ENCODE measurements around the gene AMDHD2. TPM values are rescaled to one million over a fixed set of nuclear protein-coding genes. Genes with fewer than 3 reads are reported as not detected.
A peak's percentile ranks its signal among the peaks of the same experiment; 100 is the strongest.

Gene AMDHD2
- total RNA-seq, 1 donor from 2014 or later, result 24.4 TPM

DNA sequence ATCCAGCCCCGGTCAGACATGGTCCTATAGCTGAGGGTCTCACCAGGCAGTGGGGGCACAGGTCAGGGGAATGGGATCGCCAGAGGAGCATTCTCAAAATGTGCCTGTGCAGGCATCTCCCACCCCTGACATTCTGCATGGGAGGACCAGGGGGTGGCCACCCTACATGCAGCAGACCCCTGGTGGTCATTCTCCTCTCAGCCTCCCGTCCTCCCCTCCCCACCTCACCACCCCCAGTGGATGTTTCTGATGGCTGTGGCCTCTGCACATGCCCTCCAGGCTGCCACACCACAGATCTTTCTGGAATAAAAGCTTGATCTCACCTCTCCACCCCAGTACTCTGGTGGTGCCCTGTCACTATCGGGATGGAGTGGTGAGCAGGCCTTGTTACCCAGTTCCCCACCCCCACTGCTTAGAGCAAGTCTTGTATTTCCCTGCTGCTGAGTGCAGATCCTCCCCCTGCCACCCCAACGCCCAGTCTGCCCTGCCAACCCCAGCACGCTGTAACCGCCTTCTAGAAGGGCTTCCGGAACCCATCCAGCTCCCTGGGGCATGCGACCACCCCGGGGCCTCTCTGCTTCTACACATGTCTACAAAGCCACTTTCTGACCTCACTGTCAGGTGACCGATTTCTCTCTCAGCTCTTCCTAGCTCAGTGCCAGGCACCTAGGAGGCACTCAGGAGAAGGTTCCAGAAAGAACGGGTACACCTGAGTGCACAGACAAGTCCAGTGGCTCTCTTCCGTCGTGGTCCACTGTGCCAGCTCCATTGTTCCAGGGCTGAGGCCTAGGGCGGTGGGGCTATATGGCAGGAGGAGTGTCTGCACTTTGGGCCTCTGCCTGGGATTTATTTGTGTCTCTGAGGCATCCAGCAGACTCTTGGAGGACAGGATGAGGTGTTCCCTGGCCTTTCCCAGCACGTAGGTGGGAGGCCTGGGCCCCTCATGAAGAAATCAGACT is 36.0 kb upstream of the AMDHD2 start:
- no peak for DNase-seq (ENCODE audit: low read depth)

DNA sequence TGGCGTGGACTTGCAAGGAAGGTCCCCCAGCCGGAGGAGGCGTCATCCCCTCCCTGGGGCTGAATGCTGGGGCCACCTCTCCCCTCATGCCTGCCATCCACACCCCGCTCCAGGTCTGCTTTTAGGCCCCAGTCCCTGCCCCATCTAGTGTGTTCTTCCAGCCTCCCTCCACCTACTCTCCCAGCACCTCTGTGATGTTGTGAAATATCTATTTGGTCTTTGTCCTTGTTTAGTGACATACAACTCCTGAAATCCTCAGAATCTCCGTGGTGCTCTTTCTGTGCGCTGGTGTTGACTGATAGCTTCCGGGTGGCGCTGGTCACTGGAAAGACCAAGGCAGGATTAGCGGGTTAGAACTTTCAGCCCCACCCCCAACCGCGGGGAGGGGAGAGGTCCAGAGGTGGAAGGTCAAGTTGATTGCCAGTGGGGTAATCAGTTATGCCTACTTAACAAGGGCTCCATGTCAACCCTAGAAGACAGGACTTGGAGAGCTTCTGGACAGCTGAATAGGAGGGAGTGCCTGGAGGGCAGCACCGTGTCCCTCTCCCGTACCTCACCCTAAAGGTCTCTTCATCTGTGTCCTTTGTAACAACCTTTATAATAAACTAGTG is 35.2 kb upstream of the AMDHD2 start:
- no peak for DNase-seq (ENCODE audit: low read depth)

DNA sequence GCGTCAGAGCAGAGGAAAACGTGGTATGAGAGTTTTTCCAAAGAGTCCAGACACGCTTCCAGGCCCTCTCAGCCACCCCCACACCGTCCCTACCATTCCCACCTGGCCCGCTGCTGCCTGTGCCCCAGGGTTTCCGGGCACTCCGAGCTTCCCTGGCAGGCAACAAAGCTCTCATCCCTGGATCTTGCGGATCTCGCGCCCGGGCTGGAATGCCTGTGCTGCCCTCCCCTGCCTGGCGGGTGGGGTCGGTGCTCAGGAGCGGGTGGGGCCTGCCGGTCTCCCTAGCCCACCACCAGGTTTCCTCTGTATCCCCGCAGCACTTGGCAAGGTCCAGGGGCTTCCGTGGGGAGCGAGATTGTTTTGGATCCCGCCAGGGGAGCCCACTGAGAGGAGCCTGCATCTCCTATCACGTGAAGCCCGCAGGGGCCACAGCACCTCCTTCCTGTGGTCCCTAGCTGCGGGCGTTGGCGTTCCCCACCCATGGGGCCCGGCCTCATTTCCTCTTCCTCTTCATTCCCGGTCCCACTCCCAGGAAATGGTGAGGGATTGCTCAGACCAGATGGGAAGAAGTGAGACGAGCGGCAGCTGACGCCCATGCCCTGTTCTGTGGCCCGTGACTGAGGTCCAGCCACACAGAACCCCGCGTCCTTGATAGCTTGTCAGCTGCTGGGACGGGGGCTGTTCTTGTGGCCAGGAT is 34.2 kb upstream of the AMDHD2 start:
- DNase-seq (ENCODE audit: low read depth), result no peak

DNA sequence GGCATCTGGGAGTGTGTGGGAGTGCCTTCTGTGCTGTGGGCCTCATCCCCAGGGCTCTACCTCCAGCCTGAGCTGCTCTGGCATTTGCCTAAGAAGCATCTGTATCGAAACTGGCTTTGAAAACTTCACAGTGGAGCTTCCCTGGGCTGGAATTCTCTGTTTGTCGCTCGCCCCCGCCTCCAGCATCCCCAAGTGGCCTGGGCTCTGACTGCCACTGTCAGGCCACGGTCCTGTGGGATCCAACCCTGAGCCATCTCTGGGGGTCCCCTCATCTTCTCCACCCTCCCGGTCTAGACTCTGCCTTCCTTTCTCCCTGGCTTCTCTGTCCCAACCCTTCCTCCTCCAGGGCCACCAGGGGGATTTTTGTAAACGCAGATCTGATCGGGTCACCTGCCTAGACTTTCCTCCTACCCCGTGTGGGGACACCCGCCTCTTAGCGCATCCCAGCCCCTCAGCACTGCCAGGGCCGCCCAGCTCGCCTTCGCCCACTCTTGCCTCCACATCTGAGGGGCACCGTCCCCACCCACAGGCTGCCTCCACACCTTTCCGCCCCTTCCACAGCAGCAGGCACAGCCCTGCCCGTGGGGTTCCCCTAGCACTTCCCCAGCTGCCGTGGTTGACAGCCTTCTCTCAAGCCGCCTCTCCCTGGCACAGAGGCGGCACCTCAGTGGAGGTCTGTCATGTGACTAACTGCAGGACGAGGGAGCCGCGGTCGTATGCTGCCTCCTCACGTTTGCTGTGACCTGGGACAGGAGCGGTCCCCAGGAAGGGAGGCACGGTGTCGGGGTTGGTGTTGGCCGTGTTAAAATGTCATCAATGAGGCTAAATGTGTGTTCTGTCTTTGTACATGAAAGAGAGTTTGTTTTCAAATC is 33.3 kb upstream of the AMDHD2 start:
- DNase-seq (ENCODE audit: low read depth), result peak; percentile 58

GRCh38 chr16:2487517-2487842 is 32.7 kb upstream of the AMDHD2 start:
- no peak for DNase-seq (ENCODE audit: low read depth)

- DNase-seq (ENCODE audit: low read depth), result no peak
Measured at GRCh38 chr16:2487903-2488531, 32.2 kb upstream of the AMDHD2 start.

DNA sequence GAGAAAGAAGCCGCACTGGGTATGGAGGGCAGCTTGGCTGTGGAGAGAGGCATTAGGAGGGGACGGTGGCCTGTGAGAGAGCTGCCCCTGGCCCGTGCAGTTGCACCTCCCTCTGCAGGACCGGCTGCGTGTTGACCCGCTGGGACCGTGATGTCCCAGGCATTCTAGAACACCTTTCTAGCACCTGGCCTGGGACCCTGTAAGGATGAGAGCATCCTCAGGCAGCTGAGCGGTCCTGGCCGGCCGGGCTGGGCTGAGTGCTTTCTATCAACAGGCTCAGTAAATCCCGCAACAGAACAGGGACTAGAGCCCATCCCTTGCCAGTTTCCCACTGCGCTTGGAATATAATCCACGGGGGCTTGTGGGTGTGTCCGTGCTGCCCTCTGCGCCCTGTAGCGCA is 30.6 kb upstream of the AMDHD2 start:
- no peak for DNase-seq (ENCODE audit: low read depth)

- DNase-seq (ENCODE audit: low read depth), result no peak
Measured at GRCh38 chr16:2490190-2491105, 29.7 kb upstream of the AMDHD2 start.

GRCh38 chr16:2492292-2492691 is 27.9 kb upstream of the AMDHD2 start:
- DNase-seq (ENCODE audit: low read depth), result peak; percentile 61

DNA sequence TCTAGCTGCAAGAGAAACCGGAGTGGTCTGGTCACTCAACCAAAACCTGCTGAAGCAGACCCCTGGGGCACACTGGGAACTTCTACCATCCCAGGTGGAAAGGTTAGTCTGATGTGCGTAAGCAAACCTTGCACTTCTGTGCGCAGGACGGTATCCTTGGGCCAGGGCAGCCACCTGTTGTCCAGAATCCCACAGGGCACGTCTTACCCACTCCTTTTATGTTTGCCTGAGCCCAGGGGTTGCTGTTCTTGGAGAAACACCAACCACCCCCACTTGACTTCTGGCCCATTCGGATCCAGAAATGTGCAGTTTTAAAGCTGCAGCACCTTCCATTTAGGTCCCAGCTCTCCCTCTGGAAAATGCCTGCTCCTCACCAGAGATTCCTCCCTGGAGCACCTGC is 26.6 kb upstream of the AMDHD2 start:
- no peak for DNase-seq (ENCODE audit: low read depth)

- no peak for DNase-seq (ENCODE audit: low read depth)
Measured at GRCh38 chr16:2494616-2495015, 25.6 kb upstream of the AMDHD2 start.

DNA sequence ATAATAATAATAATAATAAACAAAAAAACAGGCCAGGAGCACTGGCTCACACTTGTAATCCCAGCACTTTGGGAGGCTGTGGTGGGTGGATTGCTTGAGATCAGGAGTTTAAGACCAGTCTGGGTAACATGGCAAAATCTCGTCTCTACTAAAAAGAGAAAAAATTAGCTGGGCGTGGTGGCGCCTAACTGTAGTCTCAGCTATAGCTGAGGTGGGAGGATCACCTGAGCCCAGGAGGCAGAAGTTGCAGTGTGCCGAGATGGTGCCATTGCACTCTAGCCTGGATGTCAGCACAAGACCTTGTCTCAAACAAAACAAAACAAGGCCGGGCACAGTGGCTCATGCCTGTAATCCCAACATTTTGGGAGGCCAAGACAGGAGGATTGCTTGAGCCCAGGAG is 25.1 kb upstream of the AMDHD2 start:
- no peak for DNase-seq (ENCODE audit: low read depth)

GRCh38 chr16:2496223-2497115 is 23.7 kb upstream of the AMDHD2 start:
- DNase-seq (ENCODE audit: low read depth), result no peak

- DNase-seq (ENCODE audit: low read depth), result no peak
Measured at GRCh38 chr16:2497116-2497630, 23.0 kb upstream of the AMDHD2 start.

- DNase-seq (ENCODE audit: low read depth), result no peak
Measured at GRCh38 chr16:2497695-2498484, 22.3 kb upstream of the AMDHD2 start.

DNA sequence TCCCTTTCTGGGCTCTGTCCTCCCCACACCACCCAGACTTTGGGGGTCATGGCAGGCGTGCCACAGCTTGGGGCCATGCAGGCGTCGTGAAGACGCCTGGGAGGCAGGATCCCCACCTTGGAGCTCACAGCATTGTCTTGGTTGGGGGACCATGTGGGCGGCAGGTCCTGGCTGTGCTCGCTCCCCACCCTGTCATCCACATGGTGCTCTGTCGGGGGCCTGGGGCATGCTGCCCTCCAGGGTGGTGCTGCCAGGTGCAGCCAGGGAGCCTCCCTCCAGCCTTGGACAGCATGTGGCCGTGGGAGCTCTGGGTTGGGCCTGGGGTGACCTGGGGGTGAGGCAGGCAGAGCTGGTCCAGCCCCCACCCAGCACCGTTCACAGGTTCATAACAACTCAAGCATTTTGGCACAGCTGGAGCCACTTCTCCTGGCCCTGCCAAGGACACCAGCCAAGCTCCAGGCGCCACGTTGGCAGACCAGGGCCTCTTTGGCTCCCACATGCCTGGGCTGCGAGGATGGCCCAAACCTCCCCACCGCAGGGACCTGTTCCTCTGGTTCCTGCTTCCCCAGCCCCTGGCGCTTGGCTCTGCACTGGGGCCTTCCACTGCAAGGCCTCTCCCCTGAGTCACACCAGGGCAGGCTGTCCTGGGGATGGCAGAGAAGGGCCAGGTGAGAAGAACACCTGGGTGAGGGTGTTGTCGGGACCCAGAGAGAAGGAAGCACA is 21.5 kb upstream of the AMDHD2 start:
- no peak for DNase-seq (ENCODE audit: low read depth)

GRCh38 chr16:2499454-2499853 is 20.7 kb upstream of the AMDHD2 start:
- no peak for DNase-seq (ENCODE audit: low read depth)
